Testis (tissue), 2 donors: ENCODE data around the gene CARS1.

ENCODE experiments used
- CTCF ChIP-seq, 3 experiments: fragments of 450-650 bp in 2 of 3; fragments of 200-600 bp in 1 of 3; sonication (generic) in 1 of 3; IDR thresholded peaks; one replicate each; pipeline ENCODE4 v1.5.1; 2016 to 2019; ENCODE audit warnings: antibody characterized with exemption in 3 of 3, mild to moderate bottlenecking in 2 of 3, moderate library complexity in 1 of 3
- POLR2A ChIP-seq: fragments of 450-650 bp; IDR thresholded peaks from one replicate; pipeline ENCODE4 v1.6.1; 2017; ENCODE audit warnings: antibody characterized with exemption, mild to moderate bottlenecking, moderate library complexity

DNA sequence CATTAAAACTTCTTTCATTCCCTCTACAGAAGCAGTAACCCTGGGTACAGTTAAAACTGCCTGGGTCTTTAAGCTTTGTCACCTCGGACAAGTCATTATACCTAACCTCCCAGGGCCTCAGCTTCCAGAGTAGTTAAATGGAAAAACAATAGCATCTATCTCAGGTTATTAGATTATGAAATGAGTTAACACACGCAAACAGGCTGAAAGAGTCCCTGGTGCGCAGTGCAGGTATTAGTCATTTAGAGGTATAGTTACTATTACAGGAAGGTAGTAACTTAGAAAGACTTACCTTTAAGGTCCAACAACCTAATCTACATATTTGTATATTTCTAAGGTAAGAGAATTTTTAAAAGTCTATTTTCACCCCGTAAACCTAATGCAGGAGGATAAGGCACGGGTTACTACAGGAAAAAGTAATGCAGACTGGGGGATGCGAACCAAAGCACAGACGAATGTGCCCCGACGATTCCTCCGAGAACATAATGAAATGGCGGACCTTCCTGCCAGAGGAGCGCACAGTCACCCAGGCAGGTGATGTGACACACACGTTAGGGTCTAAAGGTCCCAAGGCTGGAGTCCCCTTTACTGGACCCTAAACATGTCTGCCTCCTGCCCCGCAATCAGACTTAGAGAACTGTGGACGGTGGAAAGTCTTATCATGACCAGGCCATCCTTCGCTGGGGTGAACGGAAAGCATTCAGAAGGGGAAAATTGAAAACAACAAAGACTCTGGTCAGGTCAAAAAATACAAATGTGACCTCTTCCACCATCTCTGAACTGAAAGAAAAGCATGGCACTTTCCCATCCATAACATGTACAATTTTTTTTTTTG lies 66.4 kb downstream of the CARS1 start:
- TF ChIP-seq CTCF (IDR thresholded peaks at IDR 0.05) (no peak), POLR2A (no peak)
